ENCODE data around the gene TIE1.

DNA sequence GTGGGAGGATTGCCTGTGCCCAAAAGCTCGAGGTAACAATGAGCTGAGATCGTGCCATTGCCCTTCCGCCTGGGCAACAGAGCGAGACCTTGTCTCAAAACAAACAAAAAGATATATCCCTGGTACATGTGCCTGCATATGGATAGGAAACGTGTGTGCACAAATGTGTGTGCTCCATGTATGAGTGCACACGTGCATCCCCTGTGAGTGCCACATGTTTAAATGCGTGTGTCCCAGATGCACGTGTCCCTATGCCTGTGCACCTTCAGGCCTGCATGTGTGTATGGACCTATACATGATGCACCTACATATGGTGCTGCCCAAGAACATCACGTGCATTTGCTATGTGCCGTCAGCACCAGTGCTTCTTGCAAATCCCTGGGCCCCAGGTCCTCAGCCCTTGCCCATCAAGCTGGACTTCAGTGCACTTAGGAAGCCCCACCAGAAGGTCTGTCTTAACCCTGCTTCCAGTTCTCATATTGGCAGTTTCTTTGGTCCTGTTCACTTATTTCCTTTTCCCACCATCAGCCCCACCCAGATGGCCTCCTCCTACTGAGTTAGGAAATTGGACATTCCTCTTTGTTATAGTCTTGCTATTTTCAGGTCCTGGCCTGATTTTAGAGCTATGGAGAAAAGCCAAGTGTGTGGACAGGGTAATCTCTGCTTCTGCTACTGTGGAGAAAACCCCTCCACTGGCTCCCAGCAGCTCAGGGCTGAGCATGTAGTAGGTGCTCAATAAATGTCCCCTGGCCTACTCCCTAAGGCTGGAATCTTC, 15.4 kb downstream of the TIE1 start:
- TF ChIP-seq, protein P1, sequence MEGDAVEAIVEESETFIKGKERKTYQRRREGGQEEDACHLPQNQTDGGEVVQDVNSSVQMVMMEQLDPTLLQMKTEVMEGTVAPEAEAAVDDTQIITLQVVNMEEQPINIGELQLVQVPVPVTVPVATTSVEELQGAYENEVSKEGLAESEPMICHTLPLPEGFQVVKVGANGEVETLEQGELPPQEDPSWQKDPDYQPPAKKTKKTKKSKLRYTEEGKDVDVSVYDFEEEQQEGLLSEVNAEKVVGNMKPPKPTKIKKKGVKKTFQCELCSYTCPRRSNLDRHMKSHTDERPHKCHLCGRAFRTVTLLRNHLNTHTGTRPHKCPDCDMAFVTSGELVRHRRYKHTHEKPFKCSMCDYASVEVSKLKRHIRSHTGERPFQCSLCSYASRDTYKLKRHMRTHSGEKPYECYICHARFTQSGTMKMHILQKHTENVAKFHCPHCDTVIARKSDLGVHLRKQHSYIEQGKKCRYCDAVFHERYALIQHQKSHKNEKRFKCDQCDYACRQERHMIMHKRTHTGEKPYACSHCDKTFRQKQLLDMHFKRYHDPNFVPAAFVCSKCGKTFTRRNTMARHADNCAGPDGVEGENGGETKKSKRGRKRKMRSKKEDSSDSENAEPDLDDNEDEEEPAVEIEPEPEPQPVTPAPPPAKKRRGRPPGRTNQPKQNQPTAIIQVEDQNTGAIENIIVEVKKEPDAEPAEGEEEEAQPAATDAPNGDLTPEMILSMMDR (IDR thresholded peaks at IDR 0.05) = no peak
- no peak for TF ChIP-seq POLR2A (IDR thresholded peaks at IDR 0.05)

Measured in right lobe of liver (tissue), 4 donors.